Right forelimb (tissue), 1 donor: ENCODE results near the gene BCAR1.
"Not testable (repeated sequence)": the region's sequence is repeated elsewhere in the genome, so short reads cannot be mapped to it uniquely, and the experiment has no call there.

ENCODE experiments used
- DNase-seq: peaks from one replicate; pipeline ENCODE4 v3.0.0-alpha.2; 2018

BCAR1 gene

GRCh38 chr16:75271441-75272096 lies 20.1 kb upstream of the BCAR1 start:
- DNase-seq = no peak

- not testable (repeated sequence) for DNase-seq
These were observed 17.9 kb upstream of the BCAR1 start for GRCh38 chr16:75269358-75269757.

GRCh38 chr16:75267631-75268264 lies 16.3 kb upstream of the BCAR1 start:
- no peak for DNase-seq

- DNase-seq = peak; percentile 46
These were observed 15.6 kb upstream of the BCAR1 start for GRCh38 chr16:75266738-75267630.

- peak; percentile 88 for DNase-seq
These were observed 14.7 kb upstream of the BCAR1 start for GRCh38 chr16:75265911-75266701.

- no peak for DNase-seq
These were observed 13.8 kb upstream of the BCAR1 start for GRCh38 chr16:75264999-75265910.

GRCh38 chr16:75264457-75264998 lies 13.1 kb upstream of the BCAR1 start:
- DNase-seq = peak; percentile 67

- DNase-seq = peak; percentile 58
These were observed 12.6 kb upstream of the BCAR1 start for GRCh38 chr16:75263963-75264445.

- peak; percentile 54 for DNase-seq
These were observed 12.0 kb upstream of the BCAR1 start for GRCh38 chr16:75263291-75263962.

- DNase-seq = no peak
These were observed 11.3 kb upstream of the BCAR1 start for GRCh38 chr16:75262800-75263127.

GRCh38 chr16:75262104-75262799 lies 10.8 kb upstream of the BCAR1 start:
- DNase-seq = no peak

GRCh38 chr16:75261590-75262078 lies 10.2 kb upstream of the BCAR1 start:
- DNase-seq = no peak

GRCh38 chr16:75260851-75261589 lies 9.6 kb upstream of the BCAR1 start:
- DNase-seq = no peak

GRCh38 chr16:75258807-75259141 lies 7.3 kb upstream of the BCAR1 start:
- peak; percentile 37 for DNase-seq

GRCh38 chr16:75257886-75258806 lies 6.7 kb upstream of the BCAR1 start:
- no peak for DNase-seq

GRCh38 chr16:75256696-75257343 lies 5.4 kb upstream of the BCAR1 start:
- DNase-seq = peak; percentile 72

- peak; percentile 50 for DNase-seq
These were observed 4.7 kb upstream of the BCAR1 start for GRCh38 chr16:75256059-75256571.
